HG03354 (cell line): ENCODE data around the gene FAM200C.
A peak's percentile ranks its signal among the peaks of the same experiment; 100 is the strongest.

Experiments
- ATAC-seq: cut with Tn5 transposase; IDR thresholded peaks from one replicate; pipeline ENCODE4 v1.9.1; 2021; ENCODE audit warnings: mild to moderate bottlenecking; ENCODE audit not compliant: unreplicated experiment, poor library complexity, severe bottlenecking

FAM200C gene

GRCh38 chr5:160421625-160422258 lies 21.9 kb upstream of the FAM200C start, which contains the start of gene PTTG1:
TSS of gene PTTG1 (plus strand) at chr5:160421855. CDS start at chr5:160422313, 458 bp downstream.
- ATAC-seq, result peak; percentile 69

DNA sequence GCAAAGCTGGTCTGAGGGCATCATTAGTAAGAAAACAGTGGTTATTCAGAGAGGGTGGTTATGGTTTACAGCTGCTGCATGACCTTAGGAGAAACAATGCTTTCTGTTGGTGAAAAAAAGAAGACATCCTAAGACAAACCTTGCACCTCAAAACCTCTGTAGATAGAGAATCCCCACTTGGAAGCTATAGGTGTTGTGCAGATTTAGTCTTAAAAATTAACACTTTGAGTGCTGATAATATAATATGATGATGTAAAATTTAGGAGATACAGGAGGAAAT lies 20.4 kb upstream of the FAM200C start:
- no peak for ATAC-seq

DNA sequence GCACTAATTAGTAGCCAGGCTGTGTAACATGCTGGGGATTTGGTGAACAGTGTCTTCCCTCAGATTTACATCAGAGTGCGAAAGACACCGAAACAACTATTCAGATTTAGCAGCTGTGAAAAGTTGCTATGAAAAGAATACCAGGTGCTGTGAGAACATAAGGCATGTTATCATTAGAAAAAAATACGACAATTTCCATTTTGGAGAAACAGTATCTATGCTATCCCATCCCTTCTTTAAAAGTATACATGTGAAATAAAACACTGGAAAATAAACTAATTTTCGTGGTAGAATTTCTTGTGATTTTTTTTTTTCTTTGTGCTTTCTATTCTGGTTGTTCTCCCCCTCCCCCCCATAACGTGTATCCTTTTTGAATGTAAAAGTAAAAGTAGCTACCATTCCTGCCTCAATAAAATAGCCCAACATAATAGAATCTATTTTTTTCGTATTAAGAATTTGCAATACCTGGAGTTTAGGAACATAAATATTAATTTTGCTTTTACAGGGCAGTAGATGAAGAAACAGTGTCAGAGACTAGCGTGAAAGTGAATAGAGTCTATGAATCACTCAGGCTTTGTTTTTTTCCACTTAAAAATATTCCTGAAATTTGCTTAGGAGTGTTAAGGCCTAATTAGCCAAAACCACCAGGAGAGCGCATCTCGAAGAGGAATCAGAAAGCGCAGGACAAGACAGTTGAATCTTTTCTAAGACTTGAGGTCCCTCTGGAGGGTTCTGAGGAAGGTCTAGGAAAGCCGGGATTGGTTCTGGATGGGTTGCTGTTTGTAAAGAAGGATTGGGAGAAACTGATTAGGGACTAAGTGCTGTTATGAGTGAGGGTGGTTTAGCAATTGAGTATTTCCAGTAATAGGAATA lies 19.8 kb upstream of the FAM200C start:
- peak; percentile 42 for ATAC-seq

GRCh38 chr5:160418561-160419457 lies 19.0 kb upstream of the FAM200C start, which contains the start of gene SLU7:
TSS of gene SLU7 (minus strand) at chr5:160419081. CDS start at chr5:160415294, 3,787 bp downstream.
- ATAC-seq, result peak; percentile 78

- ATAC-seq, result no peak
Measured at GRCh38 chr5:160398806-160399205, 1.0 kb downstream of the FAM200C start.

GRCh38 chr5:160397492-160397891 lies 2.4 kb downstream of the FAM200C start:
- ATAC-seq, result no peak

DNA sequence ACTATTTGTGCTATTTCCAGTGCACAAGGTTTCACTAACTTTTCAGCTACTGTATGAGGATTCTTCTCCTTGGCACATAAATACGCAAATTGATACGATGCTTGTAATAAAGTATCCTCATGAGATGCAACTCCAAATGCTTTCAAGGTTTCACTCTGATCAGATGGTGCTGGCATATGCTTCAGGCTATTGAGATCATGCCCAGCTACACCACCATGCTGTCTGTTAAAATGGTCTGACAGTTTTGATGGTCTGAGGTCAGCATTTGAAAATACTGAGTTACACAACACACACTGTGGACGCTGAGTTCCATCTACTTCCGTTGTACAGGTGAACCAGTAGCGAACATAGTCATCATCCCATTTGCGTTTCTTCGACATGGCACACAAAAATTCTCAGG lies 4.7 kb downstream of the FAM200C start:
- ATAC-seq, result no peak

DNA sequence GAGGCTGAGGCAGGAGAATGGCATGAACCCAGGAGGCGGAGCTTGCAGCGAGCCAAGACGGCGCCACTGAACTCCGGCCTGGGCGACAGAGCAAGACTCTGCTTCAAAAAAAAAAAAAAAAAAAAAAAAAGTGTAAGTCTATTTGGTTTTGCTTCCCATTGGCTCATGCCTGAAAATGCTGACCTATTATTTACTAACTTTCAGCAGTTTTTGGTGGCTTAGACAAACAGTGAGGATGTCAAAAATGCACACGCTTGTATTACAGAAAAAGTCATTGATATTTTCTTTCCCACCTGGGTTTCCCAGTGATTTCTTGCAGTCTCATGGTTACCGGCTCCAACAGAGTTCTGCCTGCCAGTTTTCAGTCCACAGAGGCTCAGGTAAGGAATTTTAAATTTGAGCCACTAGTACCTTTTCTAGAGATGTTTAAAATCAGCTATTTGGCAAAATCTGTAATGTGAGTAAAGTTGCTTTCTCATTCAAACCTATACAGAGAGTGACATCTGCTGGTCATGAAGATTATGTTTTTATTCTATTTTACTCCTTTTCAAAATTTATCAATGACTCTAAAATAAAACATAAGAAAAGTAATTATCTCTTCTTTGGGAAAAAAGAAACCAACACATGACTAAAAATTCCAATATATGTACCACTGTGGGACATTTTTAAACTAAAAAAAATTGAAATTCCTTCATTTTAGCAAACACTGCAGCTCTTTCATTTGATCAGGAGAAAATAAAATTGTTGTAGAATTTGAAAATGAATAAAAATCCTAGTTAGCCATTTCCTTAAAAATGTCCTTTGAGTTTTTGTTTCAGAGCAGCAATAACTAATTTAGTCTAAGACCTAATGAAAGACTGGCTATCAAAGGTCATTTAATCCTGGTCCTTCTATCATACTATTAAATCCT lies 8.8 kb downstream of the FAM200C start:
- ATAC-seq, result no peak

DNA sequence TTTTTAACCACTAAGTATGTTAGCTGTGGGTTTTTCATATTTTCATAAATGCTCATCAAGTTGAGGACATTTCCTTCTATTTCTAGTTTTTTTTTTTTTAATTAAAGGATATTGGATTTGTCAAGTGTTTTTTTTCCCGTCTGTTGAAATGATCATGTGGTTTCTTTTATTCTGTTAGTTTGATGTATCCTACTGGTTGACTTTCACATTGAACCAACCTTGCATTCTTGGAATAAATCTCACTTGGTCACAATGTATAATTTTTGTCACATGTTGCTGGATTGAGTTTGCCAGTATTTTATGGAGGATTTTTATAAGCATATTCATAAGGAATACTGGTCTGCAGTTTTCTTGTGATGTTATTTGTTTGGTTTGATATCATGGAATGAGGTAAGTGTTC lies 12.4 kb downstream of the FAM200C start:
- ATAC-seq, result no peak

GRCh38 chr5:160385496-160385895 lies 14.4 kb downstream of the FAM200C start:
- ATAC-seq, result no peak

DNA sequence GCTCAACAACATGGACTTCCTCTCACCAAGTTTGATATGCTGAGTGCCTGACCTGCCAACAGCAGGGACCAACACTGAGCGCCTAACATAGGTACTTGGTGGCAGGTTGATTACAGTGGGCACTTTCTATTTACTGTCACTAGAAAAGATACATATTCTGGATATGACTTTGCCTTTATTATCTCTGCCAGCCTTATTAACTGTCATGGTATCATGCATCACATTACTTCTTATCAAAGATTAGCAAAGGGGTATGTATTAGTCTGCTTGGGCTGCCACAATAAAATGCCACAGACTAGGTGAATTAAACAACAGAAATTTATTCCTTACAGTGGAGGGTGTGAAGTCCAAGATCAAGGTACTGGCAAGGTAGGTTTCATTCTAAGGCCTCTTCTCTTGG lies 15.2 kb downstream of the FAM200C start:
- no peak for ATAC-seq

- ATAC-seq, result no peak
Measured at GRCh38 chr5:160382346-160382745, 17.5 kb downstream of the FAM200C start.

DNA sequence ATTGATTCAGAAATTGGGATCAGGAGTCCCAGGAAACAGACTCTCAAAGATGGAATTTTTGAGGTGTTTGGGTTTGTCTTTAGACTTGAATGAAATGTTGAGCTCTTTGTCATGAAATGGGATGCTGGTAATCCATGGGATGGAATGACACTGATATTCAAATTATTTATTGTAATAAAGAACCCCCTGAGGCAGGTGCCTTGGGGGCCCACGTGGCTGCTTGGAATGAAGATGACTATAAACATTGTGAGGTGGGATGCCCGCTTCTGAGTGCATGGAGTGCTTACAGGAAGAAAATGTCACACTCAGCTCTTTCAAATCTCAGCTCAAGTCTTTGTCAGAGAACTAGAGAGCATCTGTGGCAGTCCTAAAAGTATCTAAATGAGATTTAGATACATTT lies 19.8 kb downstream of the FAM200C start:
- no peak for ATAC-seq

DNA sequence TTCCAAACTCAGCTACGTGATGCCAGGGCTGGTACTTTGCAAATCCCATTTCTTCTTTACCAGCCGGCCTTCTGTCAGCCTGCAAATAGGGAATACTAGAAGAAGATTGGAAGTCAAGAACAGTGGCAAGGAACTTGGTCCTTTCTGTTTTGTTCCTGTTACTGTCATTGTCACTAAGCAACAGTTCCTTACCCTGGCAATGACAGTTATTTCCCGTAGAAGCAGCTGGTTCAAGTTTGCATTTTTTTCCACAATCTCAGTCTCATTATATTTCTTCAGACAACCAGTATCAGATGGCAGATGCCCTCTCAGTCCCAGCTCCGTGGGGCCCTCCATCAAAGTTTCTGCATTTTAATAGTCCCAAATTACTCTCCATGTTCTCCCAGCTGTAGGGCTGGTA lies 20.3 kb downstream of the FAM200C start:
- no peak for ATAC-seq

GRCh38 chr5:160378330-160378729 lies 21.5 kb downstream of the FAM200C start:
- ATAC-seq, result no peak

DNA sequence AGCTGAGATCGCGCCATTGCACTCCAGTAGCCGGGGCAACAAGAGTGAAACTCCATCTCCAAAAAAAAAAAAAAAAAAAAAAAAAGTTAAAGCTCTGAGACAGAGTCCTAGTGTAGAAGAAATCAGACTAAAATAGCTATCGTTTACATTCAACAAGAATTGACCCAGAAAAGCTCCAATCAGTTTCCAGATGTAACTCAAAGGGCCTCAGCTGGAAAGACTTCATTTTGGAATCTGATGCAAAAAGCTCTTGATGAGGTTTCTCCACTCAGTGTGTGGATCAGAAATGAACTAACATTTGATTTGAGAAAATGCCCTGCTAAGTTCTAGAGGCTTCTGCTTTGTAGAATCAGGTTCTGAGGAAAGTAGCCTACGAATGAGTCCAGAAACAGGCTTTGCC lies 22.2 kb downstream of the FAM200C start:
- no peak for ATAC-seq

DNA sequence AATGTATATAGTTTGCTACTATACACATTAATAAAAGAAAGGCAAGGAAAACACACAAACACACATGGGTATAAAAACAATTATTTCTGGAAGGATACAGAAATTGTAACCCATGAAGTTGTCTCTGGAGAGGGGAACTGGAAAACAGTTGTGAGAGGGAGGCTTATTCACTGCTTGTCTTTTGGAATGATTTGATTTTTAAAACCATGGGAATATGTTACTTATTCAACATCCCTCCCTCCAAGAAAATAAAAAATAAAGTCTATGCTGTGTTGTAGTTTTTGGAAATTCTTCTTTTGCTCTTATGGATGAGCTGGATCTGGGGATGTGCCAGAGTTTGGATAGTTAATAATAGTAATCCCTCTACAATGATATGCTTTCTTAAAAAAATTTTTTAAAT lies 23.4 kb downstream of the FAM200C start:
- no peak for ATAC-seq

- ATAC-seq, result no peak
Measured at GRCh38 chr5:160375701-160376100, 24.2 kb downstream of the FAM200C start.

- no peak for ATAC-seq
Measured at GRCh38 chr5:160375166-160375565, 24.7 kb downstream of the FAM200C start.
